ENCODE measurements around the gene PDILT.
"Not testable (repeated sequence)": the region's sequence is repeated elsewhere in the genome, so short reads cannot be mapped to it uniquely, and the experiment has no call there.

Gene PDILT

GRCh38 chr16:20315764-20316163 lies 88.8 kb downstream of the PDILT start:
- DNase-seq (ENCODE audit: low read depth in 2 of 2), result no peak
- no peak for TF ChIP-seq CTCF (IDR thresholded peaks at IDR 0.05; ENCODE audit: low read depth, low read length)
- no peak overlapping the region for H3K4me3 ChIP-seq (replicated peaks in 1 of 2; ENCODE audit: low read depth in 2 of 2, low read length in 2 of 2)

- no peak for TF ChIP-seq CTCF (IDR thresholded peaks at IDR 0.05; ENCODE audit: low read depth, low read length)
Measured at GRCh38 chr16:20314575-20314974, 90.0 kb downstream of the PDILT start.

GRCh38 chr16:20313741-20314140 lies 90.8 kb downstream of the PDILT start:
- no peak overlapping the region for H3K4me3 ChIP-seq (replicated peaks in 1 of 2; ENCODE audit: low read depth in 2 of 2, low read length in 2 of 2)
- no peak for TF ChIP-seq CTCF (IDR thresholded peaks at IDR 0.05; ENCODE audit: low read depth, low read length)
- no peak for DNase-seq (ENCODE audit: low read depth in 2 of 2)

More at GRCh38 chr16:20314575-20314974, 90.0 kb downstream of the PDILT start:
- no peak overlapping the region for H3K4me3 ChIP-seq (replicated peaks in 1 of 2; ENCODE audit: low read depth in 2 of 2, low read length in 2 of 2)
- no peak for DNase-seq (ENCODE audit: low read depth in 2 of 2)

GRCh38 chr16:20312536-20313095 lies 91.9 kb downstream of the PDILT start:
- not testable (repeated sequence) for H3K4me3 ChIP-seq (replicated peaks in 1 of 2; ENCODE audit: low read depth in 2 of 2, low read length in 2 of 2); DNase-seq (ENCODE audit: low read depth in 2 of 2)

- no peak for TF ChIP-seq CTCF (IDR thresholded peaks at IDR 0.05; ENCODE audit: low read depth, low read length)
- DNase-seq (ENCODE audit: low read depth in 2 of 2), result no peak
- no peak overlapping the region for H3K4me3 ChIP-seq (replicated peaks in 1 of 2; ENCODE audit: low read depth in 2 of 2, low read length in 2 of 2)
Measured at GRCh38 chr16:20311548-20311947, 93.0 kb downstream of the PDILT start.

- H3K4me3 ChIP-seq (replicated peaks in 1 of 2; ENCODE audit: low read depth in 2 of 2, low read length in 2 of 2), result no peak overlapping the region
- no peak for TF ChIP-seq CTCF (IDR thresholded peaks at IDR 0.05; ENCODE audit: low read depth, low read length)
- no peak for DNase-seq (ENCODE audit: low read depth in 2 of 2)
Measured at GRCh38 chr16:20310421-20311395, 93.8 kb downstream of the PDILT start.

GRCh38 chr16:20309786-20310185 lies 94.8 kb downstream of the PDILT start:
- H3K4me3 ChIP-seq (replicated peaks in 1 of 2; ENCODE audit: low read depth in 2 of 2, low read length in 2 of 2), result no peak overlapping the region
- DNase-seq (ENCODE audit: low read depth in 2 of 2), result no peak
- no peak for TF ChIP-seq CTCF (IDR thresholded peaks at IDR 0.05; ENCODE audit: low read depth, low read length)
